ENCODE measurements around the gene FTO.

The FTO gene

DNA sequence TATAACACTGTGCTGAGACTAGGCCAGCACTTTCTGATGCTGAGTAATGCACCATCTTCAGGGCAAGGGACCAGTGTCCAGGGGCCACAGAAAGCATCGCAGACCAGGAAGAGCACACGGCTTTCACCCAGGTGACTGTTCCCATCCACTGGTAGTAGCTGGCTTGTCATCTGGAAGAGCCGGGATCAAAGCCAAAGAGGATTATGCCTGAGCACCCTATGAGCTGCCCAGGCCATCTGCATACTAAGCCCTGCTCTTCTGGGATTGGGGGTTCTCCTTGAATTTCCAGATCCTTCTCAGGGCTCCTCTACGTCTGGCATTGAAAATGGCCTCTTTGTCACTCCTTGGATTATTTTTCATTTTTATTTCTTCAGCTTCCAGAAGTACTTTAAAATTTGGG lies 441.9 kb downstream of the FTO start:
- H3K9ac ChIP-seq (ENCODE audit: low read depth, low read length), result no peak overlapping the region
- no peaks in the 10 kb centered on the region for H3K4me1 ChIP-seq (ENCODE audit: insufficient read depth, low read length)
- no peaks in the 10 kb centered on the region for H3K9me3 ChIP-seq (ENCODE audit: control insufficient read depth, insufficient read depth, low read length)
- H3K36me3 ChIP-seq (ENCODE audit: insufficient read depth, low read length), result no peaks in the 10 kb centered on the region

DNA sequence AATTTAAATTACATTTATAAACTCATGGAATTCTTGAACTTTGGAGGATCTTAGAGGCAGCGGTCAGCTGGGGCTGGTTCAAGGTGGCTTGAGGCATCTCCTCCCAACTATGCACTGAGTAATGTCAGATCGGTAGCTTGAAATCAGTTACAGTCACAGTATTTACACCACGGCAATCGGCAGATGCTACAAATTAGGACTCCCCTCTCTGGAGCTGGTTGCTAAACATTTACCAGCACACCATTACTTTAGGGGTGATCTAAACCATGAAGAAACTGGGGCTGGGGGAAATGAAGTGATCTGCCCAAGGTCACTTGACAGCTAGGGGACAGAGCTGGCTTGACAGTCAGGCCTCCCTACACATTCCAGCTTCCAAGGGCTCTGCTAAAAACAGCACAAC lies 445.0 kb downstream of the FTO start:
- no peak overlapping the region for H3K9ac ChIP-seq (ENCODE audit: low read depth, low read length)

DNA sequence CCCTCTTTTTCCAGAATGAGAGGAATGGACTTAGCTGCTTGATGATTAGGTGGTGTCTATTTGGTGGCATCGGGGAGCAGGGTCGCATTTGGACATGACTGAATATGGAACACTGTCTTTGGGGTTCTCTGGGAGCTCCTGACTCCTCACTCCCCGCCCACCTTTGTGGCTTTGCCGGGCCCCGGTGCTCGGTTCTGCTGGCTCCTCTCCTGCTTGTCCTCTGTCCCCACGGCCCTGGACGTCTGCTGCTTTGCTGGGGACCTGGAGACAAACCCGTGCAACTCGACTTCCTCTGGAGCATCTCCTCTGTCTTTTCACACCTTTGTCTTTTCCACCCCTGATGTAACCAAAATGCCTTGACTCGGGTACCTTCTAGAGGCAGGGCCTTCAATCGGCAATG lies 446.9 kb downstream of the FTO start:
- 0 out of 2 replicates have a peak, but pooled peaks cover 2% of the 10 kb centered on the region for H3K9me3 ChIP-seq (ENCODE audit: control insufficient read depth, insufficient read depth, low read length)
- H3K9ac ChIP-seq (ENCODE audit: low read depth, low read length), result no peak overlapping the region
- H3K4me1 ChIP-seq (ENCODE audit: insufficient read depth, low read length), result 0 out of 2 replicates have a peak, but pooled peaks cover 8% of the 10 kb centered on the region
- H3K36me3 ChIP-seq (ENCODE audit: insufficient read depth, low read length), result no peaks in the 10 kb centered on the region

More for the DNA sequence above, 445.0 kb downstream of the FTO start:
- H3K4me1 ChIP-seq (ENCODE audit: insufficient read depth, low read length), result 0 out of 2 replicates have a peak, but pooled peaks cover 8% of the 10 kb centered on the region
- no peaks in the 10 kb centered on the region for H3K36me3 ChIP-seq (ENCODE audit: insufficient read depth, low read length)
- H3K9me3 ChIP-seq (ENCODE audit: control insufficient read depth, insufficient read depth, low read length), result 0 out of 2 replicates have a peak, but pooled peaks cover 2% of the 10 kb centered on the region

DNA sequence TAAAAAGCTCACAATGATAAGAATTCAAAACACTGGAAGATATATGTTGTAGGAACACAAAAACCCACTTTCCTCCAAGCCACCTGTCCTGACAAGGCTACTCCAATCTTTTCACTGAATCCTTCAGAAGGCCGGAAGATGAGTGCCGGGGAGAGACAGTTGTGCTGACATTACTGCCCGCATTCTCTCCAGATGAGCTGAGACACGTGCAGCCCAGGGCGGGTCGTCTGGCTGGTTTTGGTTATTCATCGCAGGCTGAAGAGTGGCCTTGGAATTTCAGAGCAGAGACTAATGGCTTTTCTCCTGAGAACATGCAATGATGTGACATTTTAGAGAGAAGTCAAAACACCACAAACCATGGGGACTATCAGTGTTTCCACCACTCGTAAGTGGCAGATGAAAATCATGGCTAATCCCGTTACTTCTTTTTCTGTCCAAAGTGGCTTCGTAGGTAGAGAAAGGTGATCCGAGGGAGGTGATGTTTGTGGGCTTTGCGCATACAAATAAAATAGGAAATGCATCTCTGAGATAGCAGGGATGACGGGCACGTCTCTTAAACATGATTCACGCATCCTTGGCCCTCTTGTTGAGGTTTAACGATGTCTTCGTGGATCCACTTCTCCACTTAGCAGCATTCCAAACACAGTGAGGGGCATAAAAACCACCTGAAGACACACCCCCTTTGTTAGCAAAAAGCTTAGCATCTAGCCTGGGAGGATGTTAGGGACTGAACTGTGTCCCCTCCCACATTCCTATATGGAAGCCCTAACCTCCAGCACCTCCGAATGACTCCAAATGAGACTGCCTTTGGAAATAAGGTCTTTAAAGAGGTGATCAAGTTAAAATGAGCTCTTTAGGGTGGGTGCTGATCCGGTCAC lies 448.6 kb downstream of the FTO start:
- H3K9ac ChIP-seq (ENCODE audit: low read depth, low read length), result no peak overlapping the region
- H3K36me3 ChIP-seq (ENCODE audit: insufficient read depth, low read length), result no peaks in the 10 kb centered on the region
- 0 out of 2 replicates have a peak, but pooled peaks cover 2% of the 10 kb centered on the region for H3K9me3 ChIP-seq (ENCODE audit: control insufficient read depth, insufficient read depth, low read length)
- H3K4me1 ChIP-seq (ENCODE audit: insufficient read depth, low read length), result 0 out of 2 replicates have a peak, but pooled peaks cover 8% of the 10 kb centered on the region

DNA sequence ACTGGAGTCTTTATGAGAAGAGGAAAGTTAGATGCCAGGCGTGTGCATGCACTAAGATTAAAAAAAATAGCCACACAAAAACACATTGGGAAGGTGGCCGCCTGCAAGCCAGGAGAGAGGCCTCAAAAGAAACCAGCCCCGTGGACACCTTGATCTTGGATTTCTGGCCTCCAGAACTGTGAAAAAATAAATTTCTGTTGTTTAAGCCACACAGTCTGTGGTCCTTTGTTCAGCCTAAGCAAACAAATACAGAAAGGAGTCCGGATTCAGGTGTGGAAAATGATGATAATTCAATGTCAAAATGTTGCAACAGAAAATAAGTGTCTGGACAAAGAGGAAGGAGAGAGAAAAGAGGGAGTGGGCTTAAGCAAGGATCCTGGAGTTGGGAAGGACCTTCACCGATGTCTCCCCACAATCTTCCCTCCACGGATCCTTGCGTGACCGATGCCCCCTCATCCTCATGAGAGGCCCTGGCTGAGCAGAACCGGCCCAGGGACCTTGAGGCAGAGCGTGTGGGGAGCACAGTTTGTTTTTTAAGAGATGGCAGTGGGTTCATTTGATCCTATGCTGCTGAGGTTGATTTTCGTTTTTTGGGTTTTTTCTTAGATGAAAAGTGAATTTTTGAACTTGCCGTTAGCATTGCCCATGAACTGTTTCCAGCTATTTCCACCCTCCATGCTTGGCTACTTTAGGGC lies 449.4 kb downstream of the FTO start:
- Histone ChIP-seq H3K9me3 (ENCODE audit: control insufficient read depth, insufficient read depth, low read length) (0 out of 2 replicates have a peak, but pooled peaks cover 2% of the 10 kb centered on the region), H3K9ac (ENCODE audit: low read depth, low read length) (no peak overlapping the region), H3K4me1 (ENCODE audit: insufficient read depth, low read length) (0 out of 2 replicates have a peak, but pooled peaks cover 8% of the 10 kb centered on the region), H3K36me3 (ENCODE audit: insufficient read depth, low read length) (no peaks in the 10 kb centered on the region)

DNA sequence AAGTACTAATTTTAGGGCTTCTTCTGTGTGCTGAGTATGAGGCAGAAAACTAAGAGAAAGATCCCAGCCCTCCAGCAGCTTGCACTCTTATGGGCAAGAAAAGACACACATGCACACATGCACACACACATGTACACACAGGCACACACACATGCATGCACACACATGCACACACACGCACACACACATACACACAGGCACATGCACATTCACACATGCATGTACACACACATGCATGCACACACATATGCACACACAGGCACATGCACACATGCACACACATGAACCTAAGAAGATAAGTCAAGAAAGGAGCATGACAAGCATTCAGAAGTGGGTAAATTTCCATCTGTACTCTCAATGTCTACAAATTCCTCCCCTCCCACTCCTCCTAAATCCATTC lies 452.4 kb downstream of the FTO start:
- no peaks in the 10 kb centered on the region for H3K36me3 ChIP-seq (ENCODE audit: insufficient read depth, low read length)
- H3K9ac ChIP-seq (ENCODE audit: low read depth, low read length), result no peak overlapping the region
- H3K4me1 ChIP-seq (ENCODE audit: insufficient read depth, low read length), result 0 out of 2 replicates have a peak, but pooled peaks cover 8% of the 10 kb centered on the region
- no peaks in the 10 kb centered on the region for H3K9me3 ChIP-seq (ENCODE audit: control insufficient read depth, insufficient read depth, low read length)

DNA sequence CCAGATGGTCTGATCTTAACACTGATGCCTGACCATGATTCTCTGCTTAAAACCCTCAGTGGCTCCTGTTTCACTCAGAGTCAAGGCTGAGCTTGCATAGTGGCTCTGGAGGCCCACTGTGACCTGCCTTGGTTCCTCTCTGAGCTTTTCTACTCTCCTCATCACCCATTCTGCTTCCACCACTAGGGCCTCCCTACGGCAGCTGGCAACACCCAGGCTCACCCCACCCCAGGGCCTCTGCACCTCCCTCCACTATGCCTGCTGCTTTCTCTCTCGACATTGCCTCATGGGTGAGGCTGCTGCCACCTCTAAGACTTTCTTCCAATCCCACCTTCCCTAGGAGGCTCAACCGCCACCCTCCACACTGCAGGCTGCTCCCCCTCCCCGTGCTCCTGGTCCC lies 455.0 kb downstream of the FTO start:
- H3K9ac ChIP-seq (ENCODE audit: low read depth, low read length), result no peak overlapping the region
- H3K36me3 ChIP-seq (ENCODE audit: insufficient read depth, low read length), result no peaks in the 10 kb centered on the region
- H3K4me1 ChIP-seq (ENCODE audit: insufficient read depth, low read length), result no peaks in the 10 kb centered on the region
- H3K9me3 ChIP-seq (ENCODE audit: control insufficient read depth, insufficient read depth, low read length), result no peaks in the 10 kb centered on the region

DNA sequence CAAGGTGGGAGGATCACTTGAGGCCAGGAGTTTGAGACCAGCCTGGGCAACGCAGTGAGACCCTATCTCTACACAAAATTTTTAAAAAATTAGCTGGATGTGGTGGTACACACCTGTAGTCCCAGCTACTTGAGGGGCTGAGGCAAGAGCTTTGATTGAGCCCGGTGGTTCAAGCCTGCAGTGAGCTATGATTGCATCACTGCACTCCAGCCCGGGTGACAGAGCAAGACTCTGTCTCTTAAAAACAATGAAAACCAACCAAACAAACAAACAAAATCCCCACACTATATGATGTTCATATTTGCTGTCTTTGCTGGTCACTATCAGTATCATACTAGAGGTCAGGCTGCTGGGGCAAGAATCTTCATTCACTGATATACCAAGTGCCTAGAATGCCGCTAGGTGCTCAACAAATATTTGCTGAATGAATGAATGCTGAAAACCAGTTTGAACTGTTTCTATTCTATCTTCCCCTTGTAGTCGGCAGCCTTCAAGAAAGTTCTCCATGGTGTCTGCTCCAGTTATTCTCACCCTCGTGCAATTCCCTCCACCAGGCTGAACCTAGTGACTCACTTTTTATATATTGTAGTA lies 455.6 kb downstream of the FTO start:
- Histone ChIP-seq H3K9me3 (ENCODE audit: control insufficient read depth, insufficient read depth, low read length) (no peaks in the 10 kb centered on the region), H3K36me3 (ENCODE audit: insufficient read depth, low read length) (no peaks in the 10 kb centered on the region), H3K4me1 (ENCODE audit: insufficient read depth, low read length) (no peaks in the 10 kb centered on the region), H3K9ac (ENCODE audit: low read depth, low read length) (no peak overlapping the region)

DNA sequence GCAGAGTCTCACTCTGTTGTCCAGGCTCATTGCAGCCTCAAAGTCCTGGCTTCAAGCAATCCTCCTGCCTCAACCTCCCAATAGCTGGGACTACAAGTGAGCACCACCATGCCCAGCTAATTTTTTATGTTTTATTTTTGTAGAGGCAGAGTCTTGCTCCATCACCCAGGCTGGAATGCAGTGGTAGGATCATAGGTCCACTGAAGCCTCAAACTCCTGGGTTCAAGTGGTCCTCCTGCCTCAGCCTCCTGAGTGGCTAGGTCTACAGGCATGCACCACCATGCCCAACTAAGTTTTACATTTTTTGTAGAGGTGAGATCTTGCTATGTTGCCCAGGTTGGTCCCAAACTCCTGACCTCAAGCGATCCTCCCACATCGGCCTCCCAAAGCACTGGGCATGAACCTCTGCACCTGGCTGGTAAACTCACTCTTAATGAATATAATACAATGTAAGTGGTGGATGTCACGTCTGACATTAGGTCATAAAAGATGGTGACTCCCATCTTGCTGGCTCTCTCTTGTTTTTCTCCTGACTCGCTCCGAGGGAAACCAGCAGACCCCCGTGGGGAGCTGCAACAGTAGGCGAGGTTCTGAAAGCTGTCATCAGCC lies 456.4 kb downstream of the FTO start:
- no peaks in the 10 kb centered on the region for H3K4me1 ChIP-seq (ENCODE audit: insufficient read depth, low read length)

DNA sequence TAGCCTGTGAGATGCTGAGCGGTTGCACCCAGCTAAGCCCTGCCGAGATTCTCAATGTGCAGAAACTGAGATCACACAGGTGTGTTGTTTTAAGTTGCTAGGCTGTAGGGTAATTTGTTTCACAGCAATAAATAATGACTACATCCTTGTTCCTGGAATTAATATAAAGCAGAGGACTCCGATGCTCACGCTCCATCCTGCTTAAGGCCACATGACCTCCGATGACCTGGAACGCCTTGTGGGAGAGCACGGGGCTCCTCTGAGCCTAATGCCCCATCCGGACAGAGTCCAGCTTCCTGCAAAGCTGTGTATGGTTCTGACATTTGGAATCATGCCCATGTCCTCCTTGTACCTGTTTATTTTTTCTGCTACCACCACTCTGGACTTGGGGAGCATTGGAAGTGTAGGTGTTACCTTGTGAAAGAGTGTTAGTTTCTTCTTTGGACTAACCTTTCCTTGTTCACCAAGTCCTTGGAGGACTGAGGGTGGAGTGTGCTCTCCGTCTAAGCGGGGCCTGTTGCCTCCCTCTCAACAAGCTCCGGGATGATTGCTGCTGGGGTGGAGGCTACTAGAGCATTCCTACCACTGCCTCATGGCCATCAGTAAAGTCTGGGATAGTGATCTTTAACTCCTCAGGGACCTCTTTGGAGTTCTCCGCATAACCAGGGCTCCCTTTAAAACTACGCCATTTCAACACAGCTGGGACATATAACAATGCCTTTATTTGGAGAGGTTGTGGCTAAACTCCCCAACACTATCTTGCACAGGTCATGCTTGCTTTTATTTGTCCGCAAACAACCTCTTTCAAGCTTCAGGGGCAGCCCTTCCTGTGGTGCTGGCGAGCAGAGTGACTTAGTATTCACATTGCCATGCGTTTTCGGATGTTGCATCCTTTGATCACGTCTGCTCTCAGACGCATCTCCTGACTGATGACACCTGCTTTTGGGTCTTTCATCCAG lies 457.3 kb downstream of the FTO start:
- no peaks in the 10 kb centered on the region for H3K4me1 ChIP-seq (ENCODE audit: insufficient read depth, low read length)
- no peaks in the 10 kb centered on the region for H3K9me3 ChIP-seq (ENCODE audit: control insufficient read depth, insufficient read depth, low read length)
- H3K36me3 ChIP-seq (ENCODE audit: insufficient read depth, low read length), result no peaks in the 10 kb centered on the region
- H3K9ac ChIP-seq (ENCODE audit: low read depth, low read length), result no peak overlapping the region

More for the DNA sequence above, 456.4 kb downstream of the FTO start:
- Histone ChIP-seq H3K36me3 (ENCODE audit: insufficient read depth, low read length) (no peaks in the 10 kb centered on the region), H3K9ac (ENCODE audit: low read depth, low read length) (no peak overlapping the region), H3K9me3 (ENCODE audit: control insufficient read depth, insufficient read depth, low read length) (no peaks in the 10 kb centered on the region)

DNA sequence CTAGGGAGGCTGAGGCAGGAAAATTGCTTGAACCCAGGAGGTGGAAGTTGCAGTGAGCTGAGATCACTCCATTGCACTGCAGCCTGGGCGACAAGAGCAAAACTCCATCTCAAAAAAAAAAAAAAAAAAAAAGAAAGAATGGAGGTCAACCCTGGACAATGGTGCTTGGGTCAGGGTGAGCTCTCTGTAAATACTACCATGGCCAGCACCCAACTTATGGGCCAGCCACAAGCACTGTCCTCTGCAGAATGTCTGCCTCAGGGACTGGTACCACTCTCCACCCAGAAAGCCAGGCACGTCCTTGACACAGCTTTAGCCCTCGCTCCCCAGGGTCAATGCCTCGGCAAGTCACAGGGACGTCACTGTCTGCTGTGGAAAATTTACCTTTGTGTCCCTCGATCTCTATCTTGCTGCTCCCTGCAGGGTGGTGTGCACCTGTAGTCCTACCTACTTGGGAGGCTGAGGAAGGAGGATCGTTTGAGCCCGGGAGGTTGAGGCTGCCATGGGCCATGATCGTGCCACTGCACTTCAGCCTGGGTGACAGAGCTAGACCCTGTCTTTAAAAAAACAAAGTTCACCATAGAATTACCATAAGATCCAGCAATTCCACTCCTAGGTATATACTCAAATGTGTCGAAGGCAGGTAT lies 459.4 kb downstream of the FTO start:
- Histone ChIP-seq H3K9me3 (ENCODE audit: control insufficient read depth, insufficient read depth, low read length) (no peaks in the 10 kb centered on the region), H3K4me1 (ENCODE audit: insufficient read depth, low read length) (no peaks in the 10 kb centered on the region), H3K36me3 (ENCODE audit: insufficient read depth, low read length) (no peaks in the 10 kb centered on the region), H3K9ac (ENCODE audit: low read depth, low read length) (no peak overlapping the region)

DNA sequence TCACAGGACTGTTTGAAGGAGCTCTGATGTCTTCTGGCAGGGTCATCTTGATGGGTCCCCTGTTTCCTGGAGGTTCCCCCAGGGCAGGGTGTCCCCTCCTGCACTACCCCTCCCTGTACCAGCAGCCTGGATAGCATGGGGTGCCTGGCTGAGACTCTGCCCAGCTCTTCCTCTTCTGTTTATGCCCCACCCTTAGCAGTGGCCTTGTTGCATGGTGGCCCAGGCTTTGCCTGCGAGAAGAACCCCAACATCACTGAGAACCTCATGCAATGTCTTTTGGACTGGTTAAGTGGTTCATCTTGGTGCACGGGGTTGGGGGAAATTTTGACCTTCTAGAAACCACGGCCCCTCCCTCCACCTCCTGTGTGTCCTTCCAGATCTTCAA lies 460.8 kb downstream of the FTO start:
- H3K9ac ChIP-seq (ENCODE audit: low read depth, low read length), result no peak overlapping the region

More for the DNA sequence above, 460.8 kb downstream of the FTO start:
- Histone ChIP-seq H3K9me3 (ENCODE audit: control insufficient read depth, insufficient read depth, low read length) (no peaks in the 10 kb centered on the region), H3K36me3 (ENCODE audit: insufficient read depth, low read length) (no peaks in the 10 kb centered on the region), H3K4me1 (ENCODE audit: insufficient read depth, low read length) (no peaks in the 10 kb centered on the region)
